Activated CD4-positive, CD25-positive, alpha-beta regulatory T cell treated with anti-CD3 and anti-CD28 coated beads, Interleukin-2, amount 50 U/mL, for 72 hours (primary cell): ENCODE results near the gene SPPL2C.
"Not testable (repeated sequence)": the region's sequence is repeated elsewhere in the genome, so short reads cannot be mapped to it uniquely, and the experiment has no call there.

ENCODE experiments used
- DNase-seq: peaks from one replicate; pipeline ENCODE4 v3.0.0; 2021

Gene SPPL2C

DNA sequence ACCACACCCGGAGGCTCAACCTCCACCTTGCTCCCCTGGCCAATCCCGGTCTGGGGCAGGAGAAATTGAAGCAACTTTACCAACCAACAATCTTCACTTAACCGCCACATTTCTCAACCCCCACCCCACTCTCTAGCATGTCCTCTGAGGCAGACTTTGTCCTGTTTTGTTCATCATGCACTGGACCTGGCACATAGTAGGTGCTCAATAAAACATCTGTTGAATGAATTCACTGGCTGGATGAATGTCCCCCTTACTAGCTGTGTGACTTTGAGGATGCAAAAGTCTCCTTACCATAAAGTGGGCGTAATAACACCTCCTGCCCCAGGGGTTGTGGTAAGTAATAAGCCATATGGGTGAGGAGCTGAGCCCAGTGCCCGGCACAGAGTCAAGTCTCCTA, 5.8 kb downstream of the SPPL2C start:
- no peak for DNase-seq

DNA sequence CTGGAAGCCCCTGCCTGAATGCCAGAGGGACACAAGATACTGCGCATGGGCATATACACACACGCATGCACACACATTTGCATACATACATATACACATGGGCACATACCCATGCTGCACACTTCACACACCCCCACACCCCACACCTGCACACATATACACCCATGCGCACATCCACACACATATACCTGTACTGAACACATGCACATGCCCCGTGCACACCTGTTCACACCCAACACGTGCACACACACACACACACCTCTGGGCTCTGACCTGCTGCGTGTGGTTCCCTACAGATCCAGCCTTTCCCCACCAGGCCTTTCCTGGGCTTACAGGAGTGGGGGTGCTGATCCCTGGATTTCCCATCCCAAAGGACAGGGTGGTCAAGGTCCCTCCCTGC, 6.3 kb downstream of the SPPL2C start:
- no peak for DNase-seq

DNA sequence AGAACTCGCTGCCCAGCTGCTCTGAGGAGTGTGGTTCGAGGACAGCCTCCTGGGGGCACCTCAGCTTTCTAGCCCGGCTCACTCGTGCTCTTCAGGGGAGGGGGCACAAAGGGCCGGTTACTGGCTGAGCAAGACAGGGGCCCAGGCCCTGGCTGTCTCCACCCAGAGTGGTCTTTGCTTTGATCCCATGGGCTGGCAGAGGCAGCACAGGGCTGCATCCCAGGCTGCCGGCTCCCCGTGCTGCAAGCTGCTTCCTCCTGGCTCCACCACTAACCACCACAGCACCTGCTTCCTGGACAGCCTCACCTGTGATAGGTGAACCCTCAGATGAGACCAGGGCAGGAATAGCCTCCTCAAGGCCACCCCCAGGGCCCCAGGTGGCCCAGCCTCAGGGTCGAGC, 6.8 kb downstream of the SPPL2C start:
- no peak for DNase-seq

DNA sequence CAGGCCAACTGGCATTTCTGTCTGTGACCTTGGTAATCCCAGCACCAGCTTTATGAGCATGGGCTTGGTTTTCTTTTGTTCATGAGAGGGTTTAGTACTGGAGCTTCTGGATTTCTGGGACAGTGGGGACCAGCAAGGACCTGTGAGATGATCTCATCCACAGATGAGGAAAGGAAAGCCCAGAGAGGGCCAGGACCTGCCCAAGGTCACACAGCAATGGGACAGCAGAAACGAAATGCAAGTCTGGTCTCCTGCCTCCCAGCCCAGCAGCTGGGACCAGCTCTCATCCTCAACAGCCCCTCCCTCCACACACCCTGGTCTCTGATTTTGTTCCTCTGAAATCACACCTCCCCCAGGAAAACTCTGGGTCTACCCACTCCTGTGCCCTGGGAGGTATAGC, 7.2 kb downstream of the SPPL2C start:
- no peak for DNase-seq

DNA sequence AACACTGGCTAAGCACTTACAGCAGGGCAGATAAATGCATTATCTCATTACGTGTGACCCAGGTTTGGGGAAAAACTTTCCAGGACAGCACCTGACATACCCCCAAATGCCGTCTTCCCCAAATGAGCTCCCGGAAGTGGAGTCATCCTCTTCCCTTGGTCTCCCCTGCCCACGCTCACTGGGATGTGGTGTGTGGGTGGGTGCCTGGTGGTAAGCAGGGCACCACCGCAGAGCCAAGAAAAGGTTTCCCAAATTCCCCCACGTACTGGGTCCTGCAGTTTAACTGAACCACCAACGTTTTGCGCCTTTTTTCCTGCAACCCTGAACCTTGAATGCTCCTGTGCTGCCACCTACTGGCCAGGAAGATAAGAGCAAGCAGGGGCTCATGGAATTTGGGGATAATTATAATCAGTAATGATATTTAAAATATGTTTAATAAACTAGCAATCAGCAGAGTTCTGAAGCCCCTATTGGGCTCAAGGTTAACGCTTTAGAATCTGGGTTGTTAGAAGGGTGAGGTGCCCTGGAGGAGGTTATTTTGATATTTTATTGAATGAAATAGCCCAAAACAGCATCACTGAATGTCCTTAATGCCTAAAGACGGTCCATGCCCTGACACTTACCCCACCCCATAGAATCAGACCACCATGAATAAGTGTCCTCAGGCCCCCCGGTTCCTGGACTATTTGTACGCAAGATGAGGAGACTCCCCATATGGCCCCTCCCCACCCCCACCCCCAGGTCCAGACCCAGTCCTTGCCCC, 8.0 kb downstream of the SPPL2C start:
- peak; percentile 63 for DNase-seq

DNA sequence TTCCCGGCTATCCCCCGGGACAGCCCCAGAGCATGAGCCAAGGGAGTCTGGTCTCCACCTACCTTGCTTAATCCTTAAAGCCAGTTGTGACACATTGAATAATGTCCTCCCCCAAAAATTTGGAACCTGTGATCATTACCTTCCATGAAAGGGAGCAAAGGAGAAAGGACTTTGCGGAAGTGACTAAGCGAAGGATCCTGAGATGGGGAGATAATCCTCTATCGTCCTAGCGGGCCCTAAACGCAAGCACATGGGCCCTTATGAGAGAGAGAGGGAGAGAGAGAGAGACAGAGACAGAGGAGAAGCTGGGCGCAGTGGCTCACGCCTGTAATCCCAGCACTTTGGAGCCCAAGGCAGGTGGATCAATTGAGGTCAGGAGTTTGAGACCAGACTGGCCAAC, 9.5 kb downstream of the SPPL2C start:
- no peak for DNase-seq

DNA sequence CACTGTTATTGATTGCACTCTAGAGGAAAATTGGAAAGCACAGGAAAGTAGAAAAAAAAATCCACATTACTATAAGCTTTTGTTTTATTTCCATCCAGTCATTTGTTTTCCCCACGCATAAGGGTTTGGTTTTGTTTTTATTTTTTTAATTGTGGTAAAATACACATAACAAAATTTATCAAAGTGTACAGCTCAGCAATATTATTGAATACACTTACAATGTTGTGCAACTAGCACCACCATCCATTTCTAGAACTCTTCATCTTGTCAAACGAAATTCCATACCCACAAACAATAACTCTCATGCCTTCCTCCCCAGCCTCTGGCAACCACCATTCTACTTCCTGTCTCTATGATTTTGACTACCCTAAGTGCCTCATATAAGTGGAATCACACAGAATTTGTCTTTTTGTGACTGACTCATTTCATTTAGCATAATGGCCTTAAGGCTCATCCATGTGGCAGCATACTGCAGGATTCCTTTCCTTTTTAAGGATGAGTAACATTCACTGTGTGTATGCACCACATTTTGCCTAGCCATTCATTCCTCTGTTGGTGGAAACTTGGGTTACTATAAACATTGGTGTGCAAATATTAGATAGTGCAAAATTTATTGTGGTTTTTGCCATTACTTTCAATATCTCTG, 11.1 kb downstream of the SPPL2C start:
- no peak for DNase-seq

DNA sequence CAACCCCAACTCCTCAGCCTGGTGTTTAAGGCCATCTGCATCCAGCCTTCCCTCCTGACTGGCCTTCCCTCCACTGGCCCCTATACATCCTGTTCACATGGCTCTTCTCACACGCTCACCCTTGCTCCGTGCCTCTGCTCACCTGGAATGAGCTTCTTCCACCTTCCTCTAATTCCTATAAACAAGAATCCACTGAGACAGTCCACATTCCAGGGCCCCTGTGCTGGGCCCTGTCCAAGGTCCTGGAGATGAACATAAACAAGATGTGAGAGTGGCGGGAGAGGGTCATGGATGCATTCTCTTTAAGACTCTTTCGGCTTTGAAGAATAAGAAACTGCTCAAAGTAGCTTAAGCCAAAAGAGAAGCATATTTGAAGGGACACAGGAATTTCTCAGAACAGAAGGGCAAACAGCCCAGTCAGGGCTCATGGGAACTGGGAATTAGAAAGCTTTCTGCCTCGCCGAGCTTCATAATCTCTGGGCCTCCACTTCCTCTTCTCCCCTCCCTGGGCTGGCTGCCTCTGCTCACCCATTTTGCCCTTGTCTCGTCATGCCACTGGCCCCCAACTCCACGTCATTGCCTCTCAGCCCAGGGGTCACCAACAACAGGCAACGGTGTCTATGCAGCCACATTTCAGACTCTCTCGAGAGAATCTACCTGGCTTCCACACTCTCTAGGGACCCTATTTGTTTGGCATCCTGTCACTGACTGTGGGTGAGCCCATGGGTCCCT, 13.5 kb downstream of the SPPL2C start:
- no peak for DNase-seq

DNA sequence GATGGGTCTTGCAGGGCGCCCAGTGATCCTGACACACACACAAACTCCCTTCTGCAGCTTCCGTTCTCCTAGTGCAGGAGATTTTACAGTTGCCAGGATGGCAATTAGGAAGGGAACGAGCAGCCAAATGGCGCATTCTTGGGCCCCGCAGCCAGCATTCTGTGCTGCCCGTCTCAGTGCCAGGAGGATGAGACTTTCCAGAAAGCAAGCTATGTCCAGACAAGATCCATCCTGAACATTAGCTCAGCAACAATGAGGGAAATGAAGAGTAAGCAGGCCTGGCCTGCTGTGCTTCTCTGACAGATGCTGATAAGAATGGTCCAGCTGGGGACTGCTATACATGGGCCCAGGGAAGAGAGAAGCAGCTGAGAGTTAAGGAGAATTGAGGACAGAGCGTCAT, 16.5 kb downstream of the SPPL2C start:
- DNase-seq, result no peak

DNA sequence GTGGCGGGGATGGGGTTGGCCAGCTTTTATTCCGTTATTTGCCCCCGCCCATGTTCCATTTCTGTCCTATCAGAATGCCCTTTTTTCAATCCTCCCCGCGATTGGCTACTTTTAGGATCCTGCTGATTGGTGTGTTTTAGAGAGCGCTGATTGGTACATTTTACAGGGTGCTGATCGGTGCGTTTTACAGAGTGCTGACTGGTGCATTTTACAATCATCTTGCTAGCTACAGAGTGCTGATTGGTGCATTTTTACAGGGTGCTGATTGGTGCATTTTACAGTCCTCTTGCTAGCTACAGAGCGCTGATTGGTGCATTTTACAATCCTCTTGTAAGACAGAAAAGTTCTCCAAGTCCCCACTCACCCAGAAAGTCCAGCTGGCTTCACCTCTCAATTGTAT, 17.4 kb downstream of the SPPL2C start:
- DNase-seq, result not testable (repeated sequence)

DNA sequence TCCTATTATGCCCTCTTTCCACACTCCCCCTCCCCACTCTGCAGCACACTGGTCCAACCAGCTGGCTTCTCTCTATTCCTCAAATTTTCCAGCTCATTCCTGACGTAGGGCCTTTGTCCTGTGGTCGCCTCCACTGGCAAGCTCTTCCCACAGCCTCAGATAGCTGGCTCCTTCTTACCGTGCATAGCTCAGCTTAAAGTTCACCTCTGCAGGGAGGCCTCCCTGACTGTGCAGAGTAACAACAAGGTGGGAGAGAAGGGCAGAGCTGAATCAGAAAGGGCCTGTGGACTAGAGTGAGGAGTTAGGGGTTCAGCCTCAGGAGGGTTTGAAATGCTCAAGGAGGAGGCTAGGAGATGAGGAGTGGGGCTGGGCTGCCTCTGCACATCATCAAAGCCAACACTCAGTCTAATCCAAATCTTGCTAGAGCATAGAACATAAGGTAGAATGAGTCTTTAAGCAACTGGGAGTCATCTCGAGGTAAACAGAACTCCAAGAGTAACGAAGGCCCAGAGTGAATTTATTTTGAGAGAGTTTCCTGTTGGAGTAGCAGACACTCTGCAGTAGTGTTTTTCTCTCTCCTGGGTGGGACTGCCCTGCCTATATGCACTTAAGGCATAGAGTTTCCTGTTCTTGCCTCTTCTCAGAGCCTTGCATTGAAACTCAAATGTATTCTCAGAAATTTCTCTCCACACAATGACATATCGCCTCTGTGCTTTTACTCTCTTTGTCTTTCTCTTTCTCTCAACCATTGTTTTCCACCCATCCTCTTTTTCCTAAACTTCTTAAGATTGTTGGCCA, 19.4 kb downstream of the SPPL2C start:
- no peak for DNase-seq

DNA sequence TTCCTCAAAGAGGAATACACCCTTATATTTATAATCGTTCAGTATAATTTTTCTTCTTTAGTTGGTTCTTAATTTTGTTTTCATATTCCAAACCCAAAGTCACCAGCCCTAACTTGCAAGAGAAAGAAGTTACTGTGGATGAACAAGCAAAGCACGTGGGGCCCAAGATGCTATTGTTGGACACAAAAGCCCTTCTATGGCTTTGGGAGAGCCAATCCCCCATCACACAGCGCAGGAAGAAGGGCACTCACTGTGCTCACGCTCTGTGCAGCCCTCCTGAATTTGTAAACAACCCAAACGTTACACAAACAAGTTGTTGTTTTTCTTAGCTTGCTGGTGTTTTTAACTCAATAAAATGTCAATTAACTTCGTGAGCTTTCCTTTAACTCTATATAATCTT, 22.5 kb downstream of the SPPL2C start:
- DNase-seq, result no peak

DNA sequence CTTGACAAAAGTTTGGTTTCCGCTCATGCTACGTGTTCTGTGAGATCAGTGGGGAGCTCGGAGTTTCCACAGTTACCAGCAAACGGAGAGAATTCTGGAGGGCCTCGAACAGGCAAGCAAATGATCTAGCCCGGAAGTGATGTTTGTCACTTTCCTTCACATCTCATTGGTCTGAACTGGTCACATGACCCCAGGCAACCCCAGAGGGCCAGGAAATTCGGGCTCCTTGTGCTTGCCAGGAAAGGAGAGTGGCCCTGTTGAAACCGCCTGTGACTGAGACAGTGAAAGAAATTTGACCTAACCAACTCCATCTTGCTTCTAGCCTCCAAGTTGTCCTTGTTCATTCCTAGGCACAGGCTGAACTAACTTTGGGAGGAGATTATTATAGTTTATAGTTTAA, 23.0 kb downstream of the SPPL2C start:
- no peak for DNase-seq

DNA sequence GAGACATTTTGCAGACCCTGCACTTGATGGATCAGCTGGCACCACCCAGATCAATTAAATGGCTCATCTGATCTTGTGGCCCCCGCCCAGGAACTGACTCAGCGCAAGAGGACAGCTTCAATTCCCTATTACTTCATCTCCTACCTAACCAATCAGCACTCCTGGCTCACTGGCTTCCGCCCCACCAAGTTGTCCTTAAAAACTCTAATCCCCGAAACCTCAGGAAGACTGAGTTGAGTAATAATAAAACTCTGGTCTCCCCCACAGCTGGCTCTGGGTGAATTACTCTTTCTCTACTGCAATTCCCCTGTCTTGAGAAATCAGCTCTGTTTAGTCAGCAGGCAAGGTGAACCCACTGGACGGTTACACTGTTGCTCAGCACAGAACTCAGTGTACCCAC, 23.6 kb downstream of the SPPL2C start:
- DNase-seq, result no peak

DNA sequence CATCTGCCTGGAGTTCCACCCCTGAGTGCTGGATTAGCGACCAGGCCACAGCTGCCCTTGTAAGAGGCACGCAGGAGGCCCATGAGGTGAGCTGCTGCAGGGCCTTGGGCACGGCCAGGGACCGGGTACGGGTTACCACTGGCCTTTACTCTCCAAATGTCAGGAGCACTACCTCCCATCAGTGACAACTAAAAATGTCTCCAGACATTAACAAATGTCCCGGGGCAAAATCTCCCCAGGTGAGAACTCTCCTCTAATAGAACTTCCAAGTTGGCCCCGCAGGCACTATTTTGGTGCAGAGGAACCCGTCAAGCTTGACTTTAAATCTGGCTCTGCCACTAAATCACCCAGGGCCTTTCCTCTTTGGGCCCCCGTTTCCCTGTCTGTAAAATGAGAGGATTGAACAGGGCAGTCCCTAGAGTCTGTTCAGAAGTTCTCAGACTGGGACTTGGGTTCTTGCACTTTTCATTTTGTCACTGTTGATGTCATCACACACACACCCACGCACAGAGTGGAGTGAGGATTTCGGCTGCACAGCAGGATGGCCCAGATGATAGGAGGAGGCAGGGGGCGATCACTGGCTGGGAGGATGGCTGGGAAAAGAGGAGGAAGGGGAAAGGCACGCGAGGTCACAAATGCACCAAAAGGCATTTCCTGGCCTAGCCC, 25.1 kb downstream of the SPPL2C start:
- DNase-seq, result no peak

DNA sequence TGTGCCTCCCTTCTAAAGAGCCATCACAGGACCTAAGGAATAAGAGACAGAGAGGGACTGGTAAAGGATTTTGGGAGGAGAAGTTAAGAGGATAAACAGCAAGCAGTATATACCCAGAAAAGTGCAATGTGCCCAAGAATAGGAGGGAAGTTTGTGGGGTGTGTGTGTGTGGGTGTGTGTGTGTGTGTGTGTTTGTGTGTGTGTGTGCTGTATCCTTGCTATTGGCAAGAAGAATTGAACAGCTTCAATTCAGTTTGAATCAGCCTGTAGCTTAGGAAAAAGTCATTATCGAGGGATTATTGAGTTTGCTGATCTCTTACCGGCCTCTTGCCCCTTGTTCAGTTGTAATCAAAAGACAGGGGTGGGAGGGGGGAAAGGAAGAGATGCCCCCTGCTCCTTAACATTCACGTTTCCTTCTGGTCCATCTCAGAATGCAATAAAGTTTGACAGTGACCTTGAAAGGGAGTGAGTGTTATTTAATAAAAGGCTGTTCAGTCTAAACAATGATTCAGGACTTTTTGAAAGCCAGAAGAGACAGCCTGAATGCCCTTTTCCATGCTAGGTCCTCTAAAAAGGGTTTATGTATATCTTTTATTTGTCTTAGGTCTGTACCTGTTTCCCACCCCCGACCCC, 25.8 kb downstream of the SPPL2C start:
- DNase-seq, result no peak

DNA sequence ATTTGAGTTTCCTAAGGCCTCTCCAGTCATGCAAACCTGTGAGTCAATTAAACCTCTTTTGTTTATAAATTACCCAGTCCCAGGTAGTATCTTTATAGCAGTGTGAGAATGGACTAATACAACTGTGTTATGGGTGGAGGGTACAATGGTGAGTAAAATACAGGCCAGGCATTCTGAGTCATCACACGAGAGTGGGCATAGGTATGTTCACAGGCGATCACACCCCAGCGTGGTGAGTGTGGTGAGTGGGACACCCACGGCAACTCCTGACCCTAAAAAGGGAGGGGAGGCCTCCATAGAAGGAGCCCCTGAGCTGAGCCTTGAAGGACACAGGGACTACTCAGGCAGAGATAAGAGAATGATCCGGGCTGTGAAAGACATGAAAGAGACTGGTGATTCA, 27.0 kb downstream of the SPPL2C start:
- DNase-seq, result no peak

DNA sequence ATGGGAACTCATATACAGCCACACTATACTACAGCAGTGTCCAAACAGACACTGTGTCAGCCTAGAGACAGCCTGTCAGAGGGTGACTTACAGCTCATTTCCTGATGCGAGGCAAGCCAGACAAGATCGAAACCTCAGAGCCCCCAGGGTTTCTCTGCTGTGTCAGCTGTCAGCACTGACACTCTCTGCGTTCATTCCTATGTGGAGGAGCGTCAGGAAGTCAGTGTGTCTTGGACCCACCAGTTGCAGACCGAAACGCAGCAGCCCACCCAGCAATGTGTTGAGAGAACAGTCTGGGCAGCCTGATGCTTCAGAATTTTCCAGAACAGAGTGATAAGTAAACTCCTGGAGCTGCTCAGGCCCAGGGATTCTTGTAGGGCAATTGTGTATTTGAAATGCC, 29.0 kb downstream of the SPPL2C start:
- DNase-seq, result no peak

DNA sequence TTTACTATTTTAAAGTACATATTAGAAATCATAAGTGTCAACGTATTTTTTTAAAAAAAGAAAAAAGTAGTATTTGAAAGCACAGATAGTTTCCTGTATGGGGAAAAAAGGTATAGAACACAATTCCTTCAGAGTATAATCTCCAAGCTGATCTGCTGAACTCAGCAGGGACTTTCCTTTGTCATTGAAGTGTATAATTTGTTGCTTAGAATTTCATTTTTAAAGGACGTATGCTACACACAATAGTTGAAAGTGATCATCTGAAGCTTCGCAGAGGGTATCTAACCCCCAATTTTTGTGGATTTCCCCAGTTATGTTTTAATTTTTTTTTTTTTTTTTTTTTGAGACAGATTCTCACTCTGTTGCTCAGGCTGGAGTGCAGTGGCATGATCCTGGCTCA, 29.5 kb downstream of the SPPL2C start:
- no peak for DNase-seq

DNA sequence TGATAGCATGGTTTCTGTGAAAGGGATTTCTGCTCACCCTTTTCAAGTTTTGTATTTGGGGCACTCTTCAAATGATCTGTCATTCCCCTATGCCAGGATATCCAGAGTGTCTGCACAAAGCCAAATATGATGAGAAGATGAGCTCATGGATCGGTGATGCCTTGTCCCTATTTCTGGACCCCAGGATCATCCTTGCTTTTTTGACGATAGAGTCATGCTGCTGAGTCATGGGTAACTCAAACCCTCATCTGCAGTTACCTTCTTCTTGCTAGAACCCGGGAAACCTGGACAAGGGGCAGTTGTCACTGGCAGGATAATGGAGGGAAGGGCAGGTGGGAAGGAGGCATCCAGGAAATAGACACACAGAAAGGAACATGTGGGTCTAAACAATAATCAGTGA, 31.9 kb downstream of the SPPL2C start:
- no peak for DNase-seq

DNA sequence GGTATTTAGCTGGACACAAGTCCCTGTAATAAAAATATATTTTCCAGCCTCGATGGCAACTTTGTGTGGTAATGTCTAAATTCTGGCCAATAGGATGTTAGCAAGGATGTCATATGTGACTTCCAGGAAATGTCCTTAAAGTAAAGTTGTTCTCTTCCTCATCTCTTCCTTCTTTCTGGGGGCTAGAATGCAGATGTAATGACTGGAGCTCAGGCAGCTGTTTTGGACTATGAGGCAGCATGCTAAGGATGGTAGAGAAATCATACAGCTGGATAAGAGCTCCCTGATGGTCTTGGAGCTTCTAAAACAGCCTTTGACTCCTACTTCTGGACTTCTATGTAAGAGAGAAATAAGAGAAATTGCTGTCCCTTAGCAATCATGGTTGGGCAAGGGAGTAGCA, 32.8 kb downstream of the SPPL2C start:
- DNase-seq, result no peak

DNA sequence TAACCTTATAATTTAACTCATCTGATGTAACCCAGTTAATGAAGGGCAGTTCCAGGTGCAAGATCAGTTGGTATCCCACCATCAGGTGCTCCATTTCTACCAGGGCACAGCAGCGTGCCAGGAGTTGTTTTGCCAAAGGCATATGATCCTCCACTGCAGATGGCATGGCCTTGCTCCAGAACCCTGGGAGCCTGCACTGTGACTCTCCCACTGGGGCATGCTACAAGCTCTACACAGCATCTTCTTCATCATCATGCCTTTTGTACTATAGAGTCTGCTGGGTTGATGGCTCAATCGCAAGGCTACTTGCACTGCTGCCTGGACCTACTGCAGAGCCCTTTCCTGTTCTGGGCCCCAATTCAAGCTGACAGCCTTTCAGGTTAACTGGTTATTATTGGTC, 38.4 kb downstream of the SPPL2C start:
- DNase-seq, result no peak
